WERI-Rb-1 (cell line): ENCODE measurements around the gene AGAP1.

Experiments used
- DNase-seq: peaks from one replicate; pipeline ENCODE4 v3.0.0-alpha.2; 2020
- H3K27ac ChIP-seq: fragments of 250-450 bp; sonication (Bioruptor Pico); 2 replicates; pipeline ENCODE4 v1.5.1; 2020; ENCODE audit warnings: mild to moderate bottlenecking, moderate library complexity
- H3K27me3 ChIP-seq: fragments of 250-450 bp; sonication (Bioruptor Pico); 2 replicates; pipeline ENCODE4 v1.5.1; 2021; ENCODE audit warnings: mild to moderate bottlenecking, low read depth, moderate library complexity; ENCODE audit not compliant: insufficient read depth, severe bottlenecking
- H3K36me3 ChIP-seq: fragments of 250-450 bp; sonication (Bioruptor Pico); 2 replicates; pipeline ENCODE4 v1.5.1; 2020; ENCODE audit warnings: mild to moderate bottlenecking, moderate library complexity
- H3K4me3 ChIP-seq: 2 replicates; pipeline ENCODE4 v1.5.1; 2011; ENCODE audit warnings: low read depth, mild to moderate bottlenecking, control low read depth, low read length
- H3K9me3 ChIP-seq: fragments of 250-450 bp; sonication (Bioruptor Pico); 2 replicates; pipeline ENCODE4 v1.5.1; 2021; ENCODE audit warnings: mild to moderate bottlenecking, moderate library complexity; ENCODE audit not compliant: severe bottlenecking
- TF ChIP-seq, protein P1 (sequence below): IDR thresholded peaks from 2 replicates; pipeline ENCODE4 v1.5.1; 2011; ENCODE audit warnings: low read depth, mild to moderate bottlenecking, control low read depth, inconsistent platforms, low read length

AGAP1 gene

DNA sequence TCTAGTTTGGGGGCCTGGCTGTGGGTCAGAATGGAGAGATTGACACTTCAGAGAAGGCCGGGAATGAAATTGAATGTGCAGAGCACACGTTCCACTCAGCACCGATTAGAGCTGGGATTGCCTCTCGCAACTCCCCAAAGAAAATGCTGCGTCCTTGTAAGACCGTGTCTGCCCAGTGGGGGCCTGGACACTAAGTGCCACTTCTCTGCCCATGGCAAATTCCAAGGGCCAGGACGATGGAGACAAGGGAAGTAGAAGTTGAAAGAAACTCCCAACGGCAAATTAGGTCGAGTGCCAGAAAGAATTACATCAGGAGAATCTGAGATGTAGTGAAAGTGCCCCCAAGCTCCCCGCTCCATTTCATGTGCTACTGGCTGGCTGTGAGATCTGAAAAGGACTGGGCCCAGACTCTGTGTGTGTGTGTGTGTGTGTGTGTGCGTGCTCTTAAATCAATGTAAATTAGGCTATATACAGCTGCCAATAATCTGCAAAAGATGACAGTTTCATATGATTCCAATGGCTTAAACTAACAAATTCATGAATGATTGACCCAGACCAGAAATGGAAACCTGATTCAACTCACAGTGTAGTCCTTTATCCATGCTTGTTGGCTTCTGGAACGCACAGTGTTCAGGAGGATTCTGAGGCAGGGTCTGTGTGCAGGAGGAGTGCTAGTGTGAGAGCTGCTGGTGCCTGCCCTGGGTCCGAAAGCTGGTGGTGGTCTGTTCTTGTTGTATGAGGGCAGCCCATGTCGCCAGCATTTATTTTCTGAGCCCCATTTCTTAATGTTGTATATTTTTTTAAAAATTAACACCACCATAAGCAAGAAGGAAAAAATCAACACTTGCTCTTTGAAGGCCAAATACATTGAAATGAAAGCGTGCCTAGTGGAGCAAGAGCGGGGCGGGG lies 234.3 kb downstream of the AGAP1 start:
- H3K4me3 ChIP-seq, result no peak overlapping the region
- H3K27ac ChIP-seq, result no peak overlapping the region
- no peaks in the 10 kb centered on the region for H3K27me3 ChIP-seq
- no peak for DNase-seq
- TF ChIP-seq, protein P1, sequence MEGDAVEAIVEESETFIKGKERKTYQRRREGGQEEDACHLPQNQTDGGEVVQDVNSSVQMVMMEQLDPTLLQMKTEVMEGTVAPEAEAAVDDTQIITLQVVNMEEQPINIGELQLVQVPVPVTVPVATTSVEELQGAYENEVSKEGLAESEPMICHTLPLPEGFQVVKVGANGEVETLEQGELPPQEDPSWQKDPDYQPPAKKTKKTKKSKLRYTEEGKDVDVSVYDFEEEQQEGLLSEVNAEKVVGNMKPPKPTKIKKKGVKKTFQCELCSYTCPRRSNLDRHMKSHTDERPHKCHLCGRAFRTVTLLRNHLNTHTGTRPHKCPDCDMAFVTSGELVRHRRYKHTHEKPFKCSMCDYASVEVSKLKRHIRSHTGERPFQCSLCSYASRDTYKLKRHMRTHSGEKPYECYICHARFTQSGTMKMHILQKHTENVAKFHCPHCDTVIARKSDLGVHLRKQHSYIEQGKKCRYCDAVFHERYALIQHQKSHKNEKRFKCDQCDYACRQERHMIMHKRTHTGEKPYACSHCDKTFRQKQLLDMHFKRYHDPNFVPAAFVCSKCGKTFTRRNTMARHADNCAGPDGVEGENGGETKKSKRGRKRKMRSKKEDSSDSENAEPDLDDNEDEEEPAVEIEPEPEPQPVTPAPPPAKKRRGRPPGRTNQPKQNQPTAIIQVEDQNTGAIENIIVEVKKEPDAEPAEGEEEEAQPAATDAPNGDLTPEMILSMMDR, result no peak
- H3K36me3 ChIP-seq, result peaks cover 52% of the 10 kb centered on the region
- H3K9me3 ChIP-seq, result no peaks in the 10 kb centered on the region

DNA sequence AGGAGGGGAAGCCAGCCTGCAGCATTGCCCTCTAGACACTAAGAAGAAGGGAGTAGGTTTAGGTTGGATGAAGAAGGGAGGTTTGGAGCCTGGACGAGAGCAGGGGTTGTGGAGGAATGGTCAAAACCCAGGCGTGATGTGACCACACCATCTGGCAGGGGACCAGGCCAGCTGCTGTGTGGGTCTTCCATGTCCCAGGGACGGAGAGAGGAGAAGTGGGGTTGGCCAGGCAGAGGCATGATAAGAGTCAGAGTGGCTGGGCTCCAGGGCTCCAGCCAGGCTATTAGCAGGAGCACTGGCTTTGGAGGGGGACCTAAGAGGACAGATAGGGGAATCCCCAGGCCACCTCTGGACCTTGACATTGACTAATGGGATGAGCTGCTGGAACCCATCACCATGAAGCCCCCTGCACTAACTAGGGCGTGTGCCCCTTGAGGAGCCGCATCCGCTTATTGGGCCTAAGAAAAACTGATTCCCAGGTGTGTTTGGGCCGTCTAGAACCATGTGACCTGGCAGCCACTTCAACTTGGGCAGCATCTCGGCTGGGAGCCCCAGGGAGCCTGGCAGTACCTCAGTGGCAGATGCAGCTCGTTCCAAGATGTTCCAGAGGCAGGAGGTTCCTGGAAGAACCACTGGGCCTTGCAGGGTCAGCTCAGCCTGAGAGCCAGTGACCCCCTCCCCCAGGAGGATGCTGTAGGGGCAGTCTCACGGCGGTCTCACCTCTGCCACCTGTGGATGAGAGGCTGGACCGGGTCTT lies 235.1 kb downstream of the AGAP1 start:
- no peaks in the 10 kb centered on the region for H3K9me3 ChIP-seq
- H3K4me3 ChIP-seq, result no peak overlapping the region
- TF ChIP-seq, protein P1, result no peak
- H3K36me3 ChIP-seq, result peaks cover 46% of the 10 kb centered on the region
- H3K27me3 ChIP-seq, result no peaks in the 10 kb centered on the region
- no peak for DNase-seq
- H3K27ac ChIP-seq, result no peak overlapping the region

DNA sequence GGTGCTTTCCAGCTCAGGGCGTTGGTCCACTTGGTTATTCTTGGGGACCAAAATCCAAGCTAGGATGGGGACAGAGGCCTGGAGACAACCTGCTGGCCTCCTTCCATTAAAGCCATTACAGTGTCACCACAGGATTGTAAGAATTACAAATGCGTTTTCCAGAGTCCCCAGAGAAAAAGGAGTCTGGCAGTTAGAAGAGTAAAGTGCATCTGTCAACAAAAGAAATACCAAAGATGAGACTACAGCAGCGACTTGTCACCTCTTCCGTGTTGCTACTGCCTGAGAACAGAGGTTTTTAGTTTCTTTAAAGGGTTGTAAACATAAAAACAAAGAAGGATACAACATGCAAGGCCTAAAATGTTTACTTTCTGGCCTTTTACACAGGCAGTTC lies 235.7 kb downstream of the AGAP1 start:
- DNase-seq, result no peak
- Histone ChIP-seq H3K9me3 (no peaks in the 10 kb centered on the region), H3K36me3 (peaks cover 43% of the 10 kb centered on the region), H3K4me3 (no peak overlapping the region), H3K27ac (no peak overlapping the region), H3K27me3 (no peaks in the 10 kb centered on the region)
- TF ChIP-seq, protein P1, result no peak

DNA sequence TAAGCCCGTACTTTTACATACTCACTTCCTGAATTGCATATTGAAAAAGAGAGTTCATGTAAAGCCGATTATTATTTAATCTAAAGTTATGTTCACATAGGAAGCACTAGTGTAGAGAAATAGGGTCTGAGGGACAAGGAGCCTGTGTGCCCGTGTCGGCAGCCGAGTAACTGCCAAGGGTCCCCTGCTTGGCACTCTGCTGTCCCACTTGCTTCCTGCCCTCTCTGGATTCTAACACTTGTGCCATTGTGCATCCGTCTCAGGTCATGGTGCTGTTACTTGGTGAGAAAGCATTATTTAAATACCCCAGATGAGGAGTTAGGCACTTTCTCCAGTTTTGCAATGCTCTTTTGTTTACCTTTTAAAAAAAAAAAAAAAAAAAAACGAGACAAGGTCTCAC lies 236.3 kb downstream of the AGAP1 start:
- TF ChIP-seq, protein P1, result no peak
- Histone ChIP-seq H3K9me3 (no peaks in the 10 kb centered on the region), H3K4me3 (no peak overlapping the region), H3K36me3 (peaks cover 43% of the 10 kb centered on the region), H3K27ac (no peak overlapping the region), H3K27me3 (no peaks in the 10 kb centered on the region)
- DNase-seq, result no peak

DNA sequence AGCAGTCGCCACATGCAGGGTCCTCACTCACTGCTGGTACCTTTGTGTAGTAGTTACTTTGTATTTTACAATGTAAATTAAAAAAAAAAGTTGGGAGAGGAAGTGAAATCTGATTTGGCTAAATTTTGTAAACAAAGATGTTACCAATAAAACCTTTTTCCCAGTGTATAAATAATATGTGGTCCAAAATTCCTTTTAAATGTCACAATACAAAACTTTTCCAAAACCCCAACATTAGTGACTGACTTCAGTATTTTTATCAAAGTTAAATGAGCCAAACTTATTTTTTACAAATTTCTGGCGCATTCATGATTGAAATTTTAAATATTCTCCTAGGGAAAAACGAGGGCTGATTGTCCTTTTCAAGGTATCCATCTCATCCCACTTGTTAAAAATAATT lies 239.9 kb downstream of the AGAP1 start:
- TF ChIP-seq, protein P1, result no peak
- H3K9me3 ChIP-seq, result no peaks in the 10 kb centered on the region
- no peak overlapping the region for H3K27ac ChIP-seq
- DNase-seq, result no peak
- peaks cover 39% of the 10 kb centered on the region for H3K36me3 ChIP-seq
- H3K27me3 ChIP-seq, result no peaks in the 10 kb centered on the region
- no peak overlapping the region for H3K4me3 ChIP-seq
